Neuronal stem cell (in vitro differentiated cells): Measurements from ENCODE around the gene MAPKAP1.

Source experiments
- DNase-seq: peaks from one replicate; pipeline ENCODE4 v3.0.0-alpha.2; 2013; ENCODE audit warnings: low spot score
- H2AFZ ChIP-seq: one replicate; pipeline ENCODE4 v1.6.1; 2013; ENCODE audit warnings: mild to moderate bottlenecking, low read length, inconsistent platforms
- H2AK5ac ChIP-seq: 2 replicates; pipeline ENCODE4 v1.6.1; 2013; ENCODE audit warnings: low read depth, mild to moderate bottlenecking, inconsistent platforms, low read length, moderate library complexity, mixed read lengths
- H2BK120ac ChIP-seq: 2 replicates; pipeline ENCODE4 v1.6.1; 2013; ENCODE audit warnings: low read depth, mild to moderate bottlenecking, inconsistent platforms, low read length, moderate library complexity, mixed read lengths
- H2BK12ac ChIP-seq: one replicate; pipeline ENCODE4 v1.6.1; 2013; ENCODE audit warnings: low read length, inconsistent platforms
- H2BK15ac ChIP-seq: 2 replicates; pipeline ENCODE4 v1.6.1; 2013; ENCODE audit warnings: mild to moderate bottlenecking, low read length, inconsistent platforms, mixed read lengths
- H2BK5ac ChIP-seq: one replicate; pipeline ENCODE4 v1.6.1; 2013; ENCODE audit warnings: inconsistent platforms, mild to moderate bottlenecking, low read length, moderate library complexity
- H3K14ac ChIP-seq: one replicate; pipeline ENCODE4 v1.6.1; 2013; ENCODE audit warnings: low read length, inconsistent platforms
- H3K18ac ChIP-seq: 2 replicates; pipeline ENCODE4 v1.6.1; 2013; ENCODE audit warnings: low read length, inconsistent platforms
- H3K23ac ChIP-seq: 2 replicates; pipeline ENCODE4 v1.6.1; 2013; ENCODE audit warnings: low read depth, mild to moderate bottlenecking, mixed read lengths, low read length, inconsistent platforms; ENCODE audit not compliant: poor library complexity
- H3K27ac ChIP-seq: replicated peaks from 3 replicates; pipeline ENCODE4 v1.5.1; 2013; ENCODE audit warnings: low read length, inconsistent platforms
- H3K27me3 ChIP-seq, 3 experiments: 2 replicates each; pipeline ENCODE4 v1.6.1; 2013; ENCODE audit warnings: low read length in 3 of 3, mild to moderate bottlenecking in 2 of 3, inconsistent platforms in 1 of 3, low read depth in 1 of 3, mixed read lengths in 1 of 3, moderate library complexity in 1 of 3; ENCODE audit not compliant: control insufficient read depth in 3 of 3, insufficient read depth in 3 of 3
- H3K36me3 ChIP-seq, 2 donors: replicated peaks in 1 of 2; 2 replicates each; pipeline ENCODE4 v1.6.1; 2013; ENCODE audit warnings: low read length in 2 of 2; ENCODE audit not compliant: control insufficient read depth in 2 of 2, insufficient read depth in 2 of 2
- H3K4ac ChIP-seq: 2 replicates; pipeline ENCODE4 v1.6.1; 2013; ENCODE audit warnings: inconsistent platforms, mild to moderate bottlenecking, low read length, moderate library complexity
- H3K4me1 ChIP-seq, 2 donors: 1 replicate in 1 of 2; 2 replicates in 1 of 2; pipeline ENCODE4 v1.6.1; 2013; ENCODE audit warnings: low read length in 2 of 2, low read depth in 1 of 2; ENCODE audit not compliant: control insufficient read depth in 2 of 2, insufficient read depth in 1 of 2
- H3K4me2 ChIP-seq: one replicate; pipeline ENCODE4 v1.6.1; 2013; ENCODE audit warnings: mild to moderate bottlenecking, low read length, inconsistent platforms; ENCODE audit not compliant: insufficient read depth, poor library complexity, severe bottlenecking
- H3K4me3 ChIP-seq, 2 donors: 2 replicates each; pipeline ENCODE4 v1.5.1; 2013; ENCODE audit warnings: low read length in 2 of 2, mild to moderate bottlenecking in 2 of 2, inconsistent platforms in 1 of 2, moderate library complexity in 1 of 2
- H3K79me1 ChIP-seq: one replicate; pipeline ENCODE4 v1.6.1; 2013; ENCODE audit warnings: low read depth, mild to moderate bottlenecking, inconsistent platforms, low read length, moderate library complexity
- H3K9ac ChIP-seq: one replicate; pipeline ENCODE4 v1.6.1; 2013; ENCODE audit warnings: mild to moderate bottlenecking, low read depth, low read length, inconsistent platforms; ENCODE audit not compliant: poor library complexity
- H3K9me3 ChIP-seq, 2 donors: replicated peaks in 1 of 2; 2 replicates each; pipeline versions ENCODE3 to v1.6.1; 2013; ENCODE audit warnings: low read length in 2 of 2, mild to moderate bottlenecking in 2 of 2, inconsistent platforms in 1 of 2, low read depth in 1 of 2, mixed read lengths in 1 of 2, moderate library complexity in 1 of 2; ENCODE audit not compliant: control insufficient read depth in 2 of 2, insufficient read depth in 1 of 2
- H4K8ac ChIP-seq: one replicate; pipeline ENCODE4 v1.6.1; 2013; ENCODE audit warnings: low read depth, mild to moderate bottlenecking, inconsistent platforms, low read length, moderate library complexity
- H4K91ac ChIP-seq: one replicate; pipeline ENCODE4 v1.6.1; 2013; ENCODE audit warnings: low read length, low read depth, mild to moderate bottlenecking, inconsistent platforms; ENCODE audit not compliant: poor library complexity
- WGBS, 2 donors: extraction: QIAGEN DNeasy Blood & Tissue Kit; methylation state at CpG; one replicate each; pipeline ENCODE4 v1.1.7; 2013; ENCODE audit warnings: missing lambda C conversion rate in 2 of 2, mixed read lengths in 1 of 2; ENCODE audit not compliant: insufficient read length in 2 of 2, insufficient replicate concordance in 1 of 2; ENCODE audit errors: extremely low coverage in 2 of 2; 5-methylcytosine and 5-hydroxymethylcytosine counted together

Gene MAPKAP1

GRCh38 chr9:125434986-125435775 lies 271.8 kb downstream of the MAPKAP1 start:
- Histone ChIP-seq H3K18ac (peak overlapping the region; percentile 62), H4K91ac (peak overlapping the region; percentile 32), H3K9ac (no peak overlapping the region), H3K27ac (no peak overlapping the region), H2BK5ac (no peak overlapping the region), H2BK15ac (no peak overlapping the region), H3K4ac (no peak overlapping the region), H3K9me3 (peaks cover 0 to 1% of the 10 kb centered on the region in 2 donors), H3K14ac (no peak overlapping the region), H3K4me2 (no peak overlapping the region), H4K8ac (no peak overlapping the region), H3K79me1 (no peaks in the 10 kb centered on the region), H3K4me3 (peak overlapping the region in 1 of 2 donors; percentile 31), H2AK5ac (peak overlapping the region; percentile 64), H3K36me3 (peaks cover 3 to 15% of the 10 kb centered on the region in 2 donors), H2AFZ (no peak overlapping the region), H2BK12ac (no peak overlapping the region), H3K4me1 (peaks cover 9 to 11% of the 10 kb centered on the region in 2 donors), H3K23ac (no peak overlapping the region), H3K27me3 (no peaks in the 10 kb centered on the region), H2BK120ac (no peak overlapping the region)
- DNase-seq, result no peak
- no CpG with 5 or more reads among the region's 16 CpGs for WGBS, 2 donors

DNA sequence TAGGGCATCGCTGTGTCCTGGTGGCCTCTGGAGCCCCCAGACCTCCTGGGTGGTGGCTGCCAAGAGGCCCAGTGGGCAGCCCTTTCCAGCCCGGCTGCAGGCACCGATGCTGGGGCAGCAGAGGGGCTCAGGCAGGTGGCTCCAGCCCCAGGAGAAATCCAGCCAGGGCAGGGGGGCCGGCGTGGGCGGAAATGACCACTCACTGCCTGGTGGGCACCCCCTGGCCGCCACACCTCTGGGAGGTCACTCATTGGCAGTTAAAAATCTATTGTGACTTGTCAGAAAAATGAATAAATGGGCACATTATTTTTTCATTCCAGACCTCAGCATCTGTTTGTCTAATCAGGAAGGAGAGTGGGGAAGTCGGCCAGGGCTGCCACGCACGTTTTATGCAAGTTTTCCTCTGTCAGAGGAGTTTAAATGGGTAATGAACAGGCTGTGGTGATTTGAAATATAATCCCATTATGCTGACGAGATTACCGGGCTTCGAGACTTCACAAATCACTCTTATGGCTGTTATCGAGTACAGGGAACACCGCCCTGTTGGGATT lies 273.5 kb downstream of the MAPKAP1 start:
- Histone ChIP-seq H2BK15ac (peak overlapping the region; percentile 43), H3K79me1 (no peaks in the 10 kb centered on the region), H2BK5ac (no peak overlapping the region), H2AK5ac (peak overlapping the region; percentile 30), H3K4me2 (no peak overlapping the region), H2BK120ac (no peak overlapping the region), H2BK12ac (no peak overlapping the region), H3K14ac (peak overlapping the region; percentile 61), H3K4me1 (peaks cover 9 to 11% of the 10 kb centered on the region in 2 donors), H3K9me3 (peaks cover 0 to 1% of the 10 kb centered on the region in 2 donors), H3K4ac (no peak overlapping the region), H3K23ac (no peak overlapping the region), H3K27me3 (no peaks in the 10 kb centered on the region), H3K18ac (peak overlapping the region; percentile 84), H4K91ac (no peak overlapping the region), H3K9ac (no peak overlapping the region), H3K27ac (no peak overlapping the region), H3K4me3 (no peak overlapping the region), H4K8ac (no peak overlapping the region), H3K36me3 (peaks cover 1 to 4% of the 10 kb centered on the region in 2 donors), H2AFZ (no peak overlapping the region)
- WGBS, 2 donors, result no CpG with 5 or more reads among the region's 15 CpGs
- DNase-seq, result no peak

DNA sequence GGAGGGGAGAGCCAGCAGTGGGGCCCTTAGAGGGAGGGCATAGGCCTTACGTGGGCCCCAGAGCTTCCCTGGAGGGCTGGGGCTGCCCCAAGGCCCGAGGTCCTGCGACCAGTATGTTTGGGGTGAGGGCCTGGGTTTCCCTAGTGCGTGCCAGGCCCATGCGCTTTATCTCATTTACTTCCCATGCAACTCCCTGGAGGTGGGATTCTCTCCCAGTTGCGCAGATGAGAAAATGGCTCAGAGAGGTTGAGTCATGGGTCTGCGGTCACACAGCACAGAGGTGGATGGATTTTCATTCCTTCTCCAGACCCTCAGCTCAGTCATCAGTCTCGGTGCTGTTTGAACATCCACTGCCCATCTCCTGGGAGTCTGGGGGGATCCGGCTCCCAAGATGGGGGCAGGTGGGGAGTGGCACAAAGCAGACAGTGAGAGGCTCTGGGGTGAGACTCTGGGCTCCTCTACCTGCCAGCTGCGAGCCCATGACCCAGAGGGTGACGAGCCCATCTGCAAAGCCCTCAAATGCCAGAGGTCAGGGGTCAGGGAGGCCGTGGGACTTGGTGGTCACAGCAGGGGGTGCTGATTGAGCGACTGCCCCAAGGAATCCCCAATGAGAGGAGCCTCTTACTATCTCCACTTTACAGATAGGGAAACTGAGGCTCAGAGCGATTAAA lies 274.2 kb downstream of the MAPKAP1 start:
- H3K9ac ChIP-seq, result no peak overlapping the region
- peaks cover 0 to 1% of the 10 kb centered on the region in 2 donors for H3K9me3 ChIP-seq
- H3K36me3 ChIP-seq, result peaks cover 0 to 1% of the 10 kb centered on the region in 2 donors
- no peak overlapping the region for H3K4ac ChIP-seq
- no CpG with 5 or more reads among the region's 14 CpGs for WGBS, 2 donors
- no peak overlapping the region for H4K91ac ChIP-seq
- no peaks in the 10 kb centered on the region for H3K79me1 ChIP-seq
- no peak overlapping the region for H2BK5ac ChIP-seq
- no peaks in the 10 kb centered on the region for H3K27me3 ChIP-seq
- no peak overlapping the region for H3K23ac ChIP-seq
- H3K18ac ChIP-seq, result peak overlapping the region; percentile 84
- H3K4me1 ChIP-seq, result peaks cover 9% of the 10 kb centered on the region in 2 donors
- H3K4me3 ChIP-seq, result no peak overlapping the region
- H3K14ac ChIP-seq, result peak overlapping the region; percentile 61
- DNase-seq, result no peak
- no peak overlapping the region for H2BK120ac ChIP-seq
- H3K27ac ChIP-seq, result no peak overlapping the region
- H2AFZ ChIP-seq, result no peak overlapping the region
- no peak overlapping the region for H3K4me2 ChIP-seq
- peak overlapping the region; percentile 30 for H2AK5ac ChIP-seq
- H2BK12ac ChIP-seq, result no peak overlapping the region
- H2BK15ac ChIP-seq, result peak overlapping the region; percentile 43
- H4K8ac ChIP-seq, result no peak overlapping the region

GRCh38 chr9:125431741-125432271 lies 275.2 kb downstream of the MAPKAP1 start:
- H3K18ac ChIP-seq, result peak overlapping the region; percentile 76
- no peaks in the 10 kb centered on the region for H3K79me1 ChIP-seq
- H3K4me3 ChIP-seq, result no peak overlapping the region
- H2AK5ac ChIP-seq, result no peak overlapping the region
- H3K23ac ChIP-seq, result no peak overlapping the region
- H3K9me3 ChIP-seq, result peaks cover 0 to 1% of the 10 kb centered on the region in 2 donors
- H2BK15ac ChIP-seq, result peak overlapping the region; percentile 60
- H3K4ac ChIP-seq, result no peak overlapping the region
- no peak overlapping the region for H3K4me2 ChIP-seq
- H2AFZ ChIP-seq, result no peak overlapping the region
- no CpG with 5 or more reads among the region's 12 CpGs for WGBS, 2 donors
- H3K27ac ChIP-seq, result no peak overlapping the region
- H3K36me3 ChIP-seq, result no peaks in the 10 kb centered on the region
- H4K91ac ChIP-seq, result no peak overlapping the region
- no peak for DNase-seq
- H3K9ac ChIP-seq, result peak overlapping the region; percentile 53
- no peak overlapping the region for H3K14ac ChIP-seq
- no peak overlapping the region for H4K8ac ChIP-seq
- H2BK120ac ChIP-seq, result no peak overlapping the region
- no peaks in the 10 kb centered on the region for H3K27me3 ChIP-seq
- H3K4me1 ChIP-seq, result peaks cover 5 to 8% of the 10 kb centered on the region in 2 donors
- H2BK12ac ChIP-seq, result no peak overlapping the region
- H2BK5ac ChIP-seq, result peak overlapping the region; percentile 30
